GM23248 (cell line): ENCODE measurements around the gene WFDC1.

Source experiments
- EZH2 ChIP-seq: fragments of 200-600 bp; sonication (generic); IDR thresholded peaks from 2 replicates; pipeline ENCODE4 v1.6.1; 2018; ENCODE audit warnings: antibody characterized with exemption, mild to moderate bottlenecking; ENCODE audit not compliant: insufficient read depth, poor library complexity, severe bottlenecking
- EZH2phosphoT487 ChIP-seq: fragments of 200-600 bp; sonication (generic); IDR thresholded peaks from 2 replicates; pipeline ENCODE4 v1.6.1; 2018; ENCODE audit warnings: antibody characterized with exemption, moderate library complexity, mild to moderate bottlenecking, low read depth; ENCODE audit not compliant: insufficient read depth

- no peak for TF ChIP-seq EZH2
- no peak for TF ChIP-seq EZH2phosphoT487
Observed at GRCh38 chr16:84370723-84371552, 76.3 kb downstream of the WFDC1 start.
